OCI-LY1 (cell line): Measurements from ENCODE around the gene ETV6.
A peak's percentile ranks its signal among the peaks of the same experiment; 100 is the strongest.

Experiments used
- H2AFZ ChIP-seq: fragments of 200-600 bp; sonication (generic), shearing (Covaris generic); 2 replicates; pipeline ENCODE4 v1.6.0; 2014; ENCODE audit warnings: antibody characterized with exemption, mild to moderate bottlenecking, low read length
- H3F3A ChIP-seq: fragments of 200-600 bp; sonication (generic), shearing (Covaris generic); 2 replicates; pipeline ENCODE4 v1.6.0; 2014; ENCODE audit warnings: mild to moderate bottlenecking, antibody characterized with exemption, low read length, moderate library complexity; ENCODE audit not compliant: insufficient read depth
- H3K27ac ChIP-seq: fragments of 200-600 bp; sonication (generic); 2 replicates; pipeline ENCODE4 v1.5.1; 2014; ENCODE audit warnings: low read length, mixed run types, mild to moderate bottlenecking, low read depth; ENCODE audit not compliant: poor library complexity, severe bottlenecking
- H3K27me3 ChIP-seq: fragments of 200-600 bp; sonication (generic); 2 replicates; pipeline ENCODE4 v1.6.0; 2014; ENCODE audit warnings: antibody characterized with exemption, mild to moderate bottlenecking, low read length, moderate library complexity; ENCODE audit not compliant: insufficient read depth
- H3K36me3 ChIP-seq: fragments of 200-600 bp; sonication (generic); 2 replicates; pipeline ENCODE4 v1.6.1; 2014; ENCODE audit warnings: mild to moderate bottlenecking, antibody characterized with exemption, low read length, moderate library complexity, mixed read lengths; ENCODE audit not compliant: insufficient read depth
- H3K4me1 ChIP-seq: fragments of 200-600 bp; sonication (generic); 2 replicates; pipeline ENCODE4 v1.5.1; 2014; ENCODE audit warnings: mild to moderate bottlenecking, low read length, moderate library complexity; ENCODE audit not compliant: insufficient read depth, severe bottlenecking
- H3K4me2 ChIP-seq: fragments of 200-600 bp; sonication (generic), shearing (Covaris generic); 2 replicates; pipeline ENCODE4 v1.6.1; 2014; ENCODE audit warnings: low read length
- H3K4me3 ChIP-seq: fragments of 200-600 bp; sonication (generic); 2 replicates; pipeline ENCODE4 v1.5.1; 2014; ENCODE audit warnings: low read length, low read depth, mild to moderate bottlenecking, mixed read lengths; ENCODE audit not compliant: poor library complexity, severe bottlenecking
- H3K79me2 ChIP-seq: fragments of 200-600 bp; shearing (Covaris generic); 2 replicates; pipeline ENCODE4 v1.6.1; 2016; ENCODE audit warnings: mixed run types, low read length, mixed read lengths; ENCODE audit not compliant: insufficient read depth
- H3K9ac ChIP-seq: fragments of 200-600 bp; sonication (generic), shearing (Covaris generic); 2 replicates; pipeline ENCODE4 v1.6.1; 2014; ENCODE audit warnings: mild to moderate bottlenecking, low read length, mixed read lengths
- H3K9me2 ChIP-seq: fragments of 200-600 bp; sonication (generic), shearing (Covaris generic); 2 replicates; pipeline ENCODE4 v1.6.1; 2014; ENCODE audit warnings: low read depth, mild to moderate bottlenecking, low read length, mixed read lengths
- H3K9me3 ChIP-seq: fragments of 200-600 bp; shearing (Covaris generic); 2 replicates; pipeline ENCODE4 v1.6.1; 2014; ENCODE audit warnings: low read length, mixed read lengths
- H4K20me1 ChIP-seq: fragments of 200-600 bp; sonication (generic), shearing (Covaris generic); 2 replicates; pipeline ENCODE4 v1.6.0; 2016; ENCODE audit warnings: mild to moderate bottlenecking, low read length; ENCODE audit not compliant: insufficient read depth
- EZH2 ChIP-seq: fragments of 200-600 bp; sonication (generic), shearing (Covaris generic); IDR thresholded peaks from 2 replicates; pipeline ENCODE4 v1.8.0; 2017; ENCODE audit warnings: borderline replicate concordance, mixed run types, mild to moderate bottlenecking, antibody characterized with exemption, low read length, moderate library complexity, mixed read lengths
- TF ChIP-seq, protein P1 (sequence below): fragments of 200-600 bp; sonication (generic), shearing (Covaris generic); IDR thresholded peaks from 2 replicates; pipeline ENCODE4 v1.5.1; 2017; ENCODE audit warnings: mild to moderate bottlenecking, antibody characterized with exemption, low read length, moderate library complexity, mixed read lengths

ETV6 gene

DNA sequence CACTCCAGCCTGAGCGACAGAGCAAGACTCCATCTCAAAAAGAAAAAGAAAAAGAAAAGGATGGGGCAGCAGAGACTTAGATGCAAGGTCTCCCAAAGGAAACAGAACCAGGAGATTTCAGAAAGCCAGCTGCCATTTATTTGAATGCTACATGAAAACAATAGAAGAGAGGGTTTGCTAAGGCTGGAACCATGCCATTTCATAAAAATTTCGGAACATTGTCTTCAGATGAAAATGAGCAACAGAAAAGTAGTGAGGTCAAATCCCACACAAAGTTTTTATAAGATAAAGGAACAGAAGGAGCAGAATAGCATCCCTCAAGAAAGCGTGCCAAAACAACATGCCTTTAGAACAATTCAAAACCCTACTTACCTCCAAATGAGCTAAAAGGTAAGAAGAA lies 175.3 kb downstream of the ETV6 start:
- Histone ChIP-seq H3K27me3 (no peaks in the 10 kb centered on the region), H3K36me3 (no peaks in the 10 kb centered on the region), H3K4me2 (peak overlapping the region; percentile 58), H4K20me1 (no peaks in the 10 kb centered on the region), H3K4me3 (peak overlapping the region; percentile 47), H3K4me1 (peaks cover 99% of the 10 kb centered on the region), H3F3A (no peaks in the 10 kb centered on the region), H2AFZ (no peak overlapping the region), H3K27ac (peak overlapping the region; percentile 94), H3K79me2 (no peaks in the 10 kb centered on the region), H3K9ac (peak overlapping the region; percentile 59), H3K9me3 (no peaks in the 10 kb centered on the region), H3K9me2 (no peaks in the 10 kb centered on the region)
- TF ChIP-seq EZH2: no peak
- TF ChIP-seq, protein P1, sequence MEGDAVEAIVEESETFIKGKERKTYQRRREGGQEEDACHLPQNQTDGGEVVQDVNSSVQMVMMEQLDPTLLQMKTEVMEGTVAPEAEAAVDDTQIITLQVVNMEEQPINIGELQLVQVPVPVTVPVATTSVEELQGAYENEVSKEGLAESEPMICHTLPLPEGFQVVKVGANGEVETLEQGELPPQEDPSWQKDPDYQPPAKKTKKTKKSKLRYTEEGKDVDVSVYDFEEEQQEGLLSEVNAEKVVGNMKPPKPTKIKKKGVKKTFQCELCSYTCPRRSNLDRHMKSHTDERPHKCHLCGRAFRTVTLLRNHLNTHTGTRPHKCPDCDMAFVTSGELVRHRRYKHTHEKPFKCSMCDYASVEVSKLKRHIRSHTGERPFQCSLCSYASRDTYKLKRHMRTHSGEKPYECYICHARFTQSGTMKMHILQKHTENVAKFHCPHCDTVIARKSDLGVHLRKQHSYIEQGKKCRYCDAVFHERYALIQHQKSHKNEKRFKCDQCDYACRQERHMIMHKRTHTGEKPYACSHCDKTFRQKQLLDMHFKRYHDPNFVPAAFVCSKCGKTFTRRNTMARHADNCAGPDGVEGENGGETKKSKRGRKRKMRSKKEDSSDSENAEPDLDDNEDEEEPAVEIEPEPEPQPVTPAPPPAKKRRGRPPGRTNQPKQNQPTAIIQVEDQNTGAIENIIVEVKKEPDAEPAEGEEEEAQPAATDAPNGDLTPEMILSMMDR: no peak

DNA sequence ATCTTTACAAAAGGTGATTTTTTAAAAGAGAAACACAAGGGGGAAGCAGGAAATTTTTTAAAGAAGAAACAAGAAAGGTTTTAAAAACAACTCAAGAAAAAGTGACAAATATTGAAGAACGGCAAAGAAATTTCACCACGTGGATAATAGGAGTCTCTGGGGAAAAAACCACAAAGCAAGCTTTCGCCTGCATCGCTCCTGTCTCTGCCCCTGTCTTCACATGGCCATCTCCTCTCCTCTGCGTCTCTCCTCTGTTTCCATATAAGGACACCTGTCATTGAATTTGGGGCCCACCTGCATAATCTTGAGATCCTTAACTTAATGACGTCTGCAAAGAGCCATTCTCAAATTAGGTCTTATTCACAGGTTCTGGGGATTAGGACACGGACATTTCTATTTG lies 175.8 kb downstream of the ETV6 start:
- Histone ChIP-seq H3K9me2 (no peaks in the 10 kb centered on the region), H3K4me2 (peak overlapping the region; percentile 58), H3K36me3 (no peaks in the 10 kb centered on the region), H3K4me3 (peak overlapping the region; percentile 47), H3K9me3 (no peaks in the 10 kb centered on the region), H3K27me3 (no peaks in the 10 kb centered on the region), H3K27ac (peak overlapping the region; percentile 94), H3K79me2 (no peaks in the 10 kb centered on the region), H3K9ac (peak overlapping the region; percentile 59), H3K4me1 (peaks cover 99% of the 10 kb centered on the region), H4K20me1 (no peaks in the 10 kb centered on the region), H3F3A (no peaks in the 10 kb centered on the region), H2AFZ (no peak overlapping the region)
- TF ChIP-seq EZH2: no peak
- TF ChIP-seq, protein P1: no peak

DNA sequence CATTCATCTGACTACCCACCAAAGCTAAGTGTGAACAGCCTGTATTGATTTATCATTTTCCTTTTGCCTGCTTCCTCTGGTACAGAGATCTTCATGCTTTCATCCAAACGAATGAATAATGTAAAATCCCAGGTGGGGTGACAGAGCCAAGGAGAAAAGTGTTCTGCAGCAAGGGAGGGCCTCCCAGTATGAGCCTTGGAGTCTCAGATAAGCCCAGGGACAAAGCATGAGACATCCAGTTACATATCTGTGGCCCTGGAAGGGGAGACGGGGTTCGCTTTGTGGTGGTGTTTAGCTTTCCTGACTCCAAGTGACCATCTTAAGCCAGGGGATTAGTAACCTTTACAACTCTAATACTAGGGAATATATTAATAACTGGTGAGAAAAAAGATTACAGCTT lies 177.1 kb downstream of the ETV6 start:
- Histone ChIP-seq H3K27ac (peak overlapping the region; percentile 94), H3K9ac (peak overlapping the region; percentile 59), H4K20me1 (no peaks in the 10 kb centered on the region), H3K9me2 (no peaks in the 10 kb centered on the region), H3F3A (no peaks in the 10 kb centered on the region), H3K4me1 (peaks cover 95% of the 10 kb centered on the region), H3K4me3 (no peak overlapping the region), H3K9me3 (no peaks in the 10 kb centered on the region), H3K36me3 (no peaks in the 10 kb centered on the region), H3K4me2 (peak overlapping the region; percentile 58; the same call in 1 of the 2 replicates), H2AFZ (no peak overlapping the region), H3K27me3 (no peaks in the 10 kb centered on the region), H3K79me2 (no peaks in the 10 kb centered on the region)
- TF ChIP-seq EZH2: no peak
- TF ChIP-seq, protein P1: no peak
